Testis (tissue), 3 donors: ENCODE measurements around the gene NUB1. TPM values are rescaled to one million over a fixed set of nuclear protein-coding genes. Genes with fewer than 3 reads are reported as not detected.

ENCODE experiments used
- DNase-seq: peaks from one replicate; pipeline ENCODE4 v3.0.0-alpha.2; 2019
- H3K27ac ChIP-seq, 2 donors: fragments of 200-600 bp; sonication (generic); one replicate each; pipeline ENCODE4 v1.5.1; 2019
- H3K27me3 ChIP-seq: fragments of 200-600 bp; sonication (generic); one replicate; pipeline ENCODE4 v1.5.1; 2019
- H3K36me3 ChIP-seq: fragments of 200-600 bp; sonication (generic); one replicate; pipeline ENCODE4 v1.5.1; 2017; ENCODE audit warnings: low read depth; ENCODE audit errors: missing control alignments
- H3K4me1 ChIP-seq: fragments of 200-600 bp; sonication (generic); one replicate; pipeline ENCODE4 v1.5.1; 2019
- H3K4me3 ChIP-seq, 2 donors: fragments of 200-600 bp; sonication (generic); one replicate each; pipeline ENCODE4 v1.5.1; 2017 to 2019
- H3K9me3 ChIP-seq: fragments of 200-600 bp; sonication (generic); one replicate; pipeline ENCODE4 v1.5.1; 2017
- CTCF ChIP-seq, 3 experiments: fragments of 450-650 bp in 2 of 3; fragments of 200-600 bp in 1 of 3; sonication (generic) in 1 of 3; IDR thresholded peaks; one replicate each; pipeline ENCODE4 v1.5.1; 2016 to 2019; ENCODE audit warnings: antibody characterized with exemption in 3 of 3, mild to moderate bottlenecking in 2 of 3, moderate library complexity in 1 of 3
- POLR2A ChIP-seq: fragments of 450-650 bp; IDR thresholded peaks from one replicate; pipeline ENCODE4 v1.6.1; 2017; ENCODE audit warnings: antibody characterized with exemption, mild to moderate bottlenecking, moderate library complexity
- WGBS, 2 donors: methylation state at CpG; one replicate each; pipeline ENCODE4 v1.1.5; 2018; 5-methylcytosine and 5-hydroxymethylcytosine counted together
- intact Hi-C: fragments of 100-400 bp; cut with DNase I; formaldehyde crosslinking; loops from one replicate; pipeline ENCODE4 v1.15.1; 2023; ENCODE audit warnings: low total_unique reads
- polyA plus RNA-seq: library from polyadenylated mRNA; stranded (reverse); fragments of 350-450 nt; fragmentation: Illumina TruSeq; extraction: RNeasy Lipid Tissue Mini Kit (QIAGEN cat#74804); gene quantifications from one replicate; pipeline ENCODE4 v1.2.3, GENCODE V29; 2014; ENCODE audit warnings: low read depth, low replicate concordance; ENCODE audit not compliant: insufficient read depth
- total RNA-seq, 2 donors: library from RNA; depleted of rRNA; stranded (reverse); fragments of >200 nt; gene quantifications; one replicate each; pipeline ENCODE4 v1.2.3, GENCODE V29; 2016

The NUB1 gene
- total and polyA plus RNA-seq, 3 donors from 2014 or later = 57.9 to 140 (median 59.6) TPM

GRCh38 chr7:151322906-151323305, 18.7 kb upstream of the NUB1 start:
- no peak for TF ChIP-seq CTCF (IDR thresholded peaks at IDR 0.05)
- TF ChIP-seq POLR2A = no peak
- Histone ChIP-seq H3K27me3 (no peaks in the 10 kb centered on the region), H3K9me3 (no peaks in the 10 kb centered on the region), H3K4me3 (no peak overlapping the region), H3K4me1 (no peaks in the 10 kb centered on the region), H3K36me3 (no peaks in the 10 kb centered on the region), H3K27ac (no peak overlapping the region)
- DNase-seq = no peak
- intact Hi-C loops = no loop called here

- Histone ChIP-seq H3K4me1 (no peaks in the 10 kb centered on the region), H3K27ac (no peak overlapping the region), H3K36me3 (no peaks in the 10 kb centered on the region), H3K27me3 (no peaks in the 10 kb centered on the region), H3K4me3 (no peak overlapping the region), H3K9me3 (no peaks in the 10 kb centered on the region)
- WGBS, 2 donors = 90 to 100% methylated on average over 2 of the region's 2 CpGs
- no peak for DNase-seq
- TF ChIP-seq CTCF (IDR thresholded peaks at IDR 0.05) (no peak), POLR2A (no peak)
- intact Hi-C loops = no loop called here
These were observed 14.6 kb upstream of the NUB1 start for GRCh38 chr7:151327022-151327421.

- DNase-seq = no peak
- H3K9me3 ChIP-seq = no peaks in the 10 kb centered on the region
- no peak overlapping the region for H3K4me3 ChIP-seq
- TF ChIP-seq POLR2A (no peak), CTCF (IDR thresholded peaks at IDR 0.05) (no peak)
- intact Hi-C loops = no loop called here
- H3K27ac ChIP-seq = no peak overlapping the region
- no peaks in the 10 kb centered on the region for H3K36me3 ChIP-seq
- no peaks in the 10 kb centered on the region for H3K27me3 ChIP-seq
- 89 to 91% methylated on average over 2 of the region's 2 CpGs for WGBS, 2 donors
- H3K4me1 ChIP-seq = no peaks in the 10 kb centered on the region
These were observed 14.0 kb upstream of the NUB1 start for GRCh38 chr7:151327659-151328058.

GRCh38 chr7:151330181-151330580, 11.4 kb upstream of the NUB1 start:
- no peaks in the 10 kb centered on the region for H3K36me3 ChIP-seq
- H3K27me3 ChIP-seq = no peaks in the 10 kb centered on the region
- no peak for DNase-seq
- H3K4me1 ChIP-seq = no peaks in the 10 kb centered on the region
- H3K4me3 ChIP-seq = no peak overlapping the region
- intact Hi-C loops = no loop called here
- TF ChIP-seq CTCF (IDR thresholded peaks at IDR 0.05) (no peak), POLR2A (no peak)
- H3K27ac ChIP-seq = no peak overlapping the region
- no peaks in the 10 kb centered on the region for H3K9me3 ChIP-seq

- Histone ChIP-seq H3K9me3 (no peaks in the 10 kb centered on the region), H3K27me3 (no peaks in the 10 kb centered on the region), H3K36me3 (no peaks in the 10 kb centered on the region), H3K4me1 (no peaks in the 10 kb centered on the region), H3K27ac (no peak overlapping the region), H3K4me3 (no peak overlapping the region)
- intact Hi-C loops = no loop called here
- WGBS, 2 donors = 78 to 79% methylated on average over 3 of the region's 3 CpGs
- no peak for TF ChIP-seq POLR2A
- TF ChIP-seq CTCF (IDR thresholded peaks at IDR 0.05) = no peak
- DNase-seq = no peak
These were observed 11.0 kb upstream of the NUB1 start for GRCh38 chr7:151330661-151331060.
